Sigmoid colon (tissue), 7 donors: Measurements from ENCODE around the gene HSD17B2. TPM values are rescaled to one million over a fixed set of nuclear protein-coding genes. Genes with fewer than 3 reads are reported as not detected.
"Not testable (repeated sequence)": the region's sequence is repeated elsewhere in the genome, so short reads cannot be mapped to it uniquely, and the experiment has no call there.

Source experiments
- DNase-seq: peaks from one replicate; pipeline ENCODE4 v3.0.0-alpha.2; 2019
- H3K27ac ChIP-seq, 4 donors: fragments of 200-600 bp; sonication (generic); one replicate each; pipeline ENCODE4 v1.5.1; 2016 to 2019; ENCODE audit warnings: mild to moderate bottlenecking in 1 of 4
- H3K27me3 ChIP-seq, 3 donors: fragments of 200-600 bp; sonication (generic); one replicate each; pipeline ENCODE4 v1.5.1; 2019; ENCODE audit warnings: mild to moderate bottlenecking in 1 of 3
- H3K36me3 ChIP-seq, 4 donors: fragments of 200-600 bp; sonication (generic); one replicate each; pipeline ENCODE4 v1.5.1; 2016 to 2019
- H3K4me1 ChIP-seq, 4 donors: fragments of 200-600 bp; sonication (generic); one replicate each; pipeline ENCODE4 v1.5.1; 2017 to 2019
- H3K4me3 ChIP-seq, 4 donors: fragments of 200-600 bp; sonication (generic); one replicate each; pipeline ENCODE4 v1.5.1; 2017 to 2019; ENCODE audit warnings: mild to moderate bottlenecking in 2 of 4, moderate library complexity in 1 of 4
- H3K9me3 ChIP-seq, 4 donors: fragments of 200-600 bp in 3 of 4; sonication (generic) in 3 of 4; one replicate each; pipeline versions ENCODE4 v1.5.1 to v1.6.1; 2013 to 2019
- EP300 ChIP-seq, 4 donors: sonication (generic); formaldehyde crosslinking; IDR thresholded peaks; one replicate each; pipeline ENCODE4 v1.6.1; 2017; ENCODE audit warnings: antibody characterized with exemption in 4 of 4
- POLR2A ChIP-seq, 2 donors: fragments of 450-650 bp; IDR thresholded peaks; one replicate each; pipeline ENCODE4 v1.6.1; 2016; ENCODE audit warnings: antibody characterized with exemption in 2 of 2, mild to moderate bottlenecking in 2 of 2, moderate library complexity in 2 of 2
- POLR2AphosphoS5 ChIP-seq, 4 donors: sonication (generic); formaldehyde crosslinking; IDR thresholded peaks; one replicate each; pipeline ENCODE4 v1.6.1; 2017; ENCODE audit warnings: antibody characterized with exemption in 4 of 4
- WGBS, 2 donors: extraction: QIAGEN DNeasy Blood & Tissue Kit; methylation state at CpG; one replicate each; pipeline ENCODE4 v1.1.7; 2013; 5-methylcytosine and 5-hydroxymethylcytosine counted together
- intact Hi-C: fragments of 100-400 bp; cut with DNase I; formaldehyde crosslinking; loops from one replicate; pipeline ENCODE4 v1.15.1; 2023
- polyA plus RNA-seq, 3 donors: library from polyadenylated mRNA; stranded (reverse); fragments of 200-250 nt; gene quantifications; one replicate each; pipeline ENCODE4 v1.2.3, GENCODE V29; 2013
- total RNA-seq, 4 donors: library from RNA; depleted of rRNA; stranded (reverse); fragments of >200 nt; gene quantifications; one replicate each; pipeline ENCODE4 v1.1.0, GENCODE V29; 2016
- TF ChIP-seq, protein P1 (sequence below), 4 experiments: fragments of 450-650 bp in 3 of 4; fragments of 200-600 bp in 1 of 4; IDR thresholded peaks; one replicate each; pipeline ENCODE4 v1.5.1; 2016 to 2019; ENCODE audit warnings: antibody characterized with exemption in 4 of 4, mild to moderate bottlenecking in 3 of 4, moderate library complexity in 2 of 4
- donor health status: healthy with polysubstance abuse.
- donor health status: Bipolar disorder and iron deficiency.
- donor health status: healthy.

Gene HSD17B2
- total and polyA plus RNA-seq, 7 donors, result 27.3 to 46.0 (median 32.4) TPM; not detected in 4

- 90 to 95% methylated on average over 9 of the region's 9 CpGs for WGBS, 2 donors
- no peak for TF ChIP-seq EP300 (IDR thresholded peaks at IDR 0.05)
- TF ChIP-seq POLR2AphosphoS5 (IDR thresholded peaks at IDR 0.05), result no peak
- TF ChIP-seq POLR2A (IDR thresholded peaks at IDR 0.05), result no peak
- TF ChIP-seq, protein P1, sequence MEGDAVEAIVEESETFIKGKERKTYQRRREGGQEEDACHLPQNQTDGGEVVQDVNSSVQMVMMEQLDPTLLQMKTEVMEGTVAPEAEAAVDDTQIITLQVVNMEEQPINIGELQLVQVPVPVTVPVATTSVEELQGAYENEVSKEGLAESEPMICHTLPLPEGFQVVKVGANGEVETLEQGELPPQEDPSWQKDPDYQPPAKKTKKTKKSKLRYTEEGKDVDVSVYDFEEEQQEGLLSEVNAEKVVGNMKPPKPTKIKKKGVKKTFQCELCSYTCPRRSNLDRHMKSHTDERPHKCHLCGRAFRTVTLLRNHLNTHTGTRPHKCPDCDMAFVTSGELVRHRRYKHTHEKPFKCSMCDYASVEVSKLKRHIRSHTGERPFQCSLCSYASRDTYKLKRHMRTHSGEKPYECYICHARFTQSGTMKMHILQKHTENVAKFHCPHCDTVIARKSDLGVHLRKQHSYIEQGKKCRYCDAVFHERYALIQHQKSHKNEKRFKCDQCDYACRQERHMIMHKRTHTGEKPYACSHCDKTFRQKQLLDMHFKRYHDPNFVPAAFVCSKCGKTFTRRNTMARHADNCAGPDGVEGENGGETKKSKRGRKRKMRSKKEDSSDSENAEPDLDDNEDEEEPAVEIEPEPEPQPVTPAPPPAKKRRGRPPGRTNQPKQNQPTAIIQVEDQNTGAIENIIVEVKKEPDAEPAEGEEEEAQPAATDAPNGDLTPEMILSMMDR (IDR thresholded peaks at IDR 0.05), result no peak
- no peak overlapping the region for H3K27ac ChIP-seq
- no peaks in the 10 kb centered on the region for H3K27me3 ChIP-seq
- intact Hi-C loops, result no loop called here
- no peaks in the 10 kb centered on the region for H3K4me1 ChIP-seq
- no peak for DNase-seq
- H3K36me3 ChIP-seq, result peaks cover 0 to 10% (median 0%) of the 10 kb centered on the region in 4 donors
- no peaks in the 10 kb centered on the region for H3K9me3 ChIP-seq
- H3K4me3 ChIP-seq, result no peak overlapping the region
Observed at GRCh38 chr16:82136956-82137821, 102.1 kb downstream of the HSD17B2 start.

- H3K27me3 ChIP-seq, result no peaks in the 10 kb centered on the region
- no peak for DNase-seq
- 93 to 98% methylated on average over 3 of the region's 3 CpGs for WGBS, 2 donors
- TF ChIP-seq, protein P1 (IDR thresholded peaks at IDR 0.05), result no peak
- TF ChIP-seq POLR2A (IDR thresholded peaks at IDR 0.05) (no peak), POLR2AphosphoS5 (IDR thresholded peaks at IDR 0.05) (no peak), EP300 (IDR thresholded peaks at IDR 0.05) (no peak)
- intact Hi-C loops, result no loop called here
- H3K9me3 ChIP-seq, result no peaks in the 10 kb centered on the region
- H3K36me3 ChIP-seq, result peaks cover 0 to 10% (median 0%) of the 10 kb centered on the region in 4 donors
- H3K4me3 ChIP-seq, result no peak overlapping the region
- no peaks in the 10 kb centered on the region for H3K4me1 ChIP-seq
- H3K27ac ChIP-seq, result no peak overlapping the region
Observed at GRCh38 chr16:82137822-82138167, 102.7 kb downstream of the HSD17B2 start.

DNA sequence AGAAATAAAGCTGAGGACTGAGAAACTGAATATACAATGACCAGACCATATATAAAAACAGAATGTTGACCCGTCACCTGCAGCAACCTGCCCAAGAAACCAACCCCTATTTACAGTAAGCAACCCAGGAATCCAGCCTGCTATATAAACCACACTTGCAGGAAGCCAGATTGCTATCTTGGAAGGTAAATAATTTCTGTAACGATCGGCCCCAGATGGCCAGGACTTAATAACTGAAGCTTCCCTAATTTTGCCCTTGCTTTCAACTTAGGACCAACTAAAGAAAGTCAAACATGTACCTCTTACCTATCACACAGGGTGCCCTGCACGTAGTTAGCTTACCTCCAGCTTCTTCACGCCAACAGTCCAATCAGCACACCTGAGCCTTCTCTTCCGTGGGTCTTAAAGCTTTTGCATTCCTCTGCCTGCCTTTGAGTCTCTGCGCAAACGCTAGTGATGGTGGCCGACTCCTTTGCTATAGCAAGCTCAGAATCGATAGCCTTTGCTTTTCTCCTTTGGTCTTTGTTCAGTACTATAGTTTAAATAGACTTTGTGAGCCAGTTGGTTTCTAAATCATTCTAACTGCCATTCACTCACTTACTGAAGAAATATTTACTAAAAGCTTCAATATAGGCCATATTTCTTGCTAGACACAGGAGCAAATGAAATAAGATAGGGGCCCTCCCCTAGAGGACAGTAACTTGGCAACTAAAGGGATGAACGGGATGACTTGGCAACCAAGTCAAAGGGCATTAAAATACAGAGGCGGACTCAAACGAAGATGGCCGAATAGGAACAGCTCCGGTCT is 103.6 kb downstream of the HSD17B2 start:
- 73 to 87% methylated on average over 15 of the region's 15 CpGs for WGBS, 2 donors
- H3K27ac ChIP-seq, result no peak overlapping the region
- no peak overlapping the region for H3K4me3 ChIP-seq
- TF ChIP-seq, protein P1 (IDR thresholded peaks at IDR 0.05), result no peak
- TF ChIP-seq POLR2A (IDR thresholded peaks at IDR 0.05), result no peak
- TF ChIP-seq EP300 (IDR thresholded peaks at IDR 0.05), result no peak
- TF ChIP-seq POLR2AphosphoS5 (IDR thresholded peaks at IDR 0.05), result no peak
- peaks cover 0 to 10% (median 0%) of the 10 kb centered on the region in 4 donors for H3K36me3 ChIP-seq
- no peaks in the 10 kb centered on the region for H3K27me3 ChIP-seq
- H3K4me1 ChIP-seq, result no peaks in the 10 kb centered on the region
- no peaks in the 10 kb centered on the region for H3K9me3 ChIP-seq
- intact Hi-C loops, result no loop called here
- no peak for DNase-seq

DNA sequence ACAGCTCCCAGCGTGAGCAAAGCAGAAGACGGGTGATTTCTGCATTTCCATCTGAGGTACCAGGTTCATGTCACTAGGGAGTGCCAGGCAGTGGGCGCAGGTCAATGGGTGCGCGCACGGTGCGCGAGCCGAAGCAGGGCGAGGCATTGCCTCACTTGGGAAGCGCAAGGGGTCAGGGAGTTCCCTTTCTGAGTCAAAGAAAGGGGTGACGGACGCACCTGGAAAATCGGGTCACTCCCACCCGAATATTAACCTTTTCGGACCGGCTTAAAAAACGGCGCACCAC is 104.2 kb downstream of the HSD17B2 start:
- H3K4me3 ChIP-seq, DNase-seq, H3K9me3 ChIP-seq, intact Hi-C loops, H3K36me3 ChIP-seq, H3K4me1 ChIP-seq, H3K27ac ChIP-seq, H3K27me3 ChIP-seq: not testable (repeated sequence)
- 34 to 71% methylated on average over 19 of the region's 19 CpGs for WGBS, 2 donors

DNA sequence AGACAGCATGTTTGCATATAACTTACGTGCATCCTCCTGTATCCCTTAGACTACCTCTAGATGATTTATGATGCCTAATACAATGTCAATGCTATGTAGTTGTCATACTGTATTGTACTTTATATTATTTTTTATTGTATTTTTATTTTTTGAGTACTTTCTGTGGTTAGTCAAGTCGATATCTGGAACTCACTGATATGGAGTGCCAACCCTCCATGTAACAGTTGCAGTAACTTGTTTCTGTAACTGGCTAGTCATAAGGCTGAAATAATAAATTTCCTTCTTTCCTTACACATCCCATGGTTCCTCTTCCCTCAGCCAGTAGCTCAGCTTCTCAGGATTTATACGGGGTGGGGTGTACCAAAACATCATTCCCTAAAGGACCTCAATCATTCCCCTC is 111.5 kb downstream of the HSD17B2 start:
- DNase-seq, result no peak

More for the DNA sequence above, 111.5 kb downstream of the HSD17B2 start:
- Histone ChIP-seq H3K4me1 (no peaks in the 10 kb centered on the region), H3K36me3 (peaks cover 0 to 32% (median 8%) of the 10 kb centered on the region in 4 donors), H3K27ac (no peak overlapping the region), H3K9me3 (no peaks in the 10 kb centered on the region), H3K27me3 (no peaks in the 10 kb centered on the region), H3K4me3 (no peak overlapping the region)
- TF ChIP-seq, protein P1 (IDR thresholded peaks at IDR 0.05), result no peak
- WGBS, 2 donors, result 65 to 66% methylated on average over 3 of the region's 3 CpGs
- intact Hi-C loops, result no loop called here
